Choroid plexus epithelial cell (primary cell): ENCODE data around the gene MYRIP.

Source experiments
- DNase-seq: peaks from one replicate; pipeline ENCODE4 v3.0.0-alpha.2; 2010; ENCODE audit warnings: low read depth
- H3K4me3 ChIP-seq: 2 replicates; pipeline ENCODE4 v1.5.1; 2011; ENCODE audit warnings: low read depth, mild to moderate bottlenecking, control low read depth, low read length, moderate library complexity
- CTCF ChIP-seq: conservative IDR thresholded peaks from 2 replicates; pipeline ENCODE4 v1.5.1; 2011; ENCODE audit warnings: low read depth, mild to moderate bottlenecking, control low read depth, inconsistent platforms, low read length, moderate library complexity

The MYRIP gene

DNA sequence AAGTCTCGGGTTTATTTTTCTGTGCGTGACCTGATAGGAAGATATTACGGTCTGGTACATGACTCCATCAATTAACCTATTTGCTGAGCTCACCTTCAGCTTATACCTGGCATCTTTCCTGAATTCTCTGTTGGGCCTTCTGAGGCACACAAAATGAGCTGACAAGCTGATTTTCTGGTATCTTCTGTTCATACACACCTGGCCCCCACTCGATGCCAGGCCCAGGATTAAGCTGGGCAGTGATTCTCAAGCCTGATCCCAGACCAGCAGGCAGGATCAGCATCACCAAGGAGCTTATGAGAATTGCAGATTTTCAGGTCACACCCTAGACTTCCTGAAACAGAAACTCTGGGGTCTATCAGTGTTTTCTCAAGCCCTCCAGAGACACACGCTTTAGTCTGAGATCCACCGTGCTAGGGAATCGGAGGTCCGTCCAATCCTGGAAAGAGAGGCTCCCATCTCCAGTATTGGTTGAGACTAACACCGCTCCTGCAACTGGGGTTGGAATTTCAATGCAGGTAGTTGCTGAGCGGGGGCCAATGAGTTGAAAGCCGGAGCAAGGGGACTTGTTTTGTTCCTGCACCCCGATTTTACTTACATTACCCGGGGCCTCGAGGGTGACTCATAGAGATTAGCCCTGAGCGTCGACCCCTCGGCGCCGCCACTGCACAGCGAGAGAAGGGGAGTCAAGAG is 499.5 kb downstream of the MYRIP start:
- TF ChIP-seq CTCF = no peak
- H3K4me3 ChIP-seq = peak overlapping the region; percentile 66
- DNase-seq = no peak

DNA sequence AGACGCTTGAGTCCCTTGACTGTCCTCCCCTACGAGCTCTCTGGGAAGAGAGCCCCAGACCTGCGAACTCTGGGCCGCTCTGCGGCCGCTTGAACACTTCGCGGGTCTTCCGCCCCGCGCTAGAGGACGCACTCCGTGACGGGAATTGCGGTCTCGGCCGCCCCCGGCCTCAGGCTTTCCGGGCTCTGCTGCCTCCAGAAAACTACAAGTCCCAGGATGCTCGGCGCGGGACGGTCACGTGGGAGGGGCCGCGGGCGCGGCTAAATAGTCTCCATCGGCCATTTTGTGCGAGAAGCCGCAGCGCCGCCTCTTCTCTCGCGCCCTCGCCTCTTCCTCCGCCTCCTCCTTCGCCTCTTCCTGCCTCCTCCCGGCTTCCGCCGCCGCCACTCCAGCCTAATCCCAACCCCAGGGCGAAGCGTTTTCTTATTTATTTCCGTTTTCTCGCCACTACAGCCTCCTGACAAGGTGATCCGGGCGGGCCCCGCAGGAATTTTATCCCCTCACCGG is 500.1 kb downstream of the MYRIP start, which contains the start of gene EIF1B:
TSS of gene EIF1B (plus strand) at position 290 of the 507 bp plus-strand sequence. CDS start 235 bp downstream, outside the sequence.
- peak; percentile 99 for DNase-seq
- peak; percentile 88 for TF ChIP-seq CTCF
- peak within 1 kb of the TSS; percentile 84 for H3K4me3 ChIP-seq
